Inflammatory macrophage treated with lipopolysaccharide for 1 hour (primary cell): ENCODE data around the gene ACAP3.

Experiments used
- DNase-seq, 2 donors: peaks; one replicate each; pipeline ENCODE4 v3.0.0-alpha.2; 2020 to 2022

The ACAP3 gene

GRCh38 chr1:1298861-1299685, 8.7 kb downstream of the ACAP3 start:
- no peak for DNase-seq

- DNase-seq = no peak
These were observed 9.8 kb downstream of the ACAP3 start for GRCh38 chr1:1297802-1298424.

- DNase-seq = no peak
These were observed 11.4 kb downstream of the ACAP3 start for GRCh38 chr1:1296070-1297061.

GRCh38 chr1:1295154-1295923, 12.4 kb downstream of the ACAP3 start:
- no peak for DNase-seq

GRCh38 chr1:1294250-1294890, 13.4 kb downstream of the ACAP3 start:
- DNase-seq = no peak

- DNase-seq = no peak
These were observed 14.2 kb downstream of the ACAP3 start for GRCh38 chr1:1293263-1294249.

- DNase-seq = no peak
These were observed 14.9 kb downstream of the ACAP3 start for GRCh38 chr1:1292851-1293250.

- no peak for DNase-seq
These were observed 15.3 kb downstream of the ACAP3 start for GRCh38 chr1:1292442-1292779.

GRCh38 chr1:1291548-1292441, 15.9 kb downstream of the ACAP3 start:
- no peak for DNase-seq

- no peak for DNase-seq
These were observed 16.7 kb downstream of the ACAP3 start for GRCh38 chr1:1291023-1291528.

GRCh38 chr1:1290238-1290731, 17.4 kb downstream of the ACAP3 start:
- peak in 1 of 2 donors; percentile 83 for DNase-seq

- DNase-seq = no peak
These were observed 20.2 kb downstream of the ACAP3 start for GRCh38 chr1:1287288-1288110.

- DNase-seq = no peak
These were observed 21.1 kb downstream of the ACAP3 start for GRCh38 chr1:1286313-1287261.

GRCh38 chr1:1285611-1286311, 22.0 kb downstream of the ACAP3 start:
- no peak for DNase-seq

GRCh38 chr1:1285102-1285571, 22.6 kb downstream of the ACAP3 start:
- DNase-seq = no peak
